HEK293T (cell line): ENCODE results near the gene OSBPL7.

Experiments used
- CTCF ChIA-PET: fragments of 350-600 bp; formaldehyde crosslinking; extraction: SDS; loops from one replicate; lab custom pipeline; 2021; ENCODE audit warnings: antibody characterized with exemption, inconsistent platforms; lab: Yijun Ruan, JAX
- POLR2A ChIA-PET: fragments of 350-600 bp; formaldehyde crosslinking; extraction: SDS; loops from one replicate; lab custom pipeline; 2020; ENCODE audit warnings: antibody characterized with exemption, inconsistent platforms; lab: Yijun Ruan, JAX
- DNase-seq: peaks from one replicate; pipeline ENCODE4 v3.0.0; 2012; ENCODE audit warnings: mixed read lengths; ENCODE audit errors: extremely low spot score
- ARNT ChIP-seq: fragments of 450-650 bp; IDR thresholded peaks from 2 replicates; pipeline ENCODE4 v1.6.1; 2017; ENCODE audit warnings: mild to moderate bottlenecking
- BHLHE40 ChIP-seq: fragments of 450-650 bp; IDR thresholded peaks from 2 replicates; pipeline ENCODE4 v1.6.1; 2016; ENCODE audit warnings: mild to moderate bottlenecking, moderate library complexity, borderline replicate concordance
- CTBP1 ChIP-seq: fragments of 450-650 bp; IDR thresholded peaks from 2 replicates; pipeline ENCODE4 v1.6.1; 2016; ENCODE audit warnings: borderline replicate concordance
- ELF4 ChIP-seq: fragments of 450-650 bp; IDR thresholded peaks from 2 replicates; pipeline ENCODE4 v1.6.1; 2017; ENCODE audit warnings: antibody characterized with exemption
- FOXA1 ChIP-seq: fragments of 450-650 bp; IDR thresholded peaks from 2 replicates; pipeline ENCODE4 v1.6.1; 2016; ENCODE audit warnings: mild to moderate bottlenecking
- FOXK2 ChIP-seq: fragments of 450-650 bp; IDR thresholded peaks from 2 replicates; pipeline ENCODE4 v1.6.1; 2016; ENCODE audit warnings: mild to moderate bottlenecking
- FOXM1 ChIP-seq: fragments of 450-650 bp; IDR thresholded peaks from 2 replicates; pipeline ENCODE4 v1.6.1; 2017; ENCODE audit warnings: mild to moderate bottlenecking, borderline replicate concordance
- HDGF ChIP-seq: fragments of 450-650 bp; IDR thresholded peaks from 2 replicates; pipeline ENCODE4 v1.6.1; 2017; ENCODE audit warnings: antibody characterized with exemption, borderline replicate concordance
- L3MBTL2 ChIP-seq: fragments of 450-650 bp; conservative IDR thresholded peaks from 2 replicates; pipeline ENCODE4 v1.6.1; 2016; ENCODE audit warnings: mild to moderate bottlenecking
- LEF1 ChIP-seq: fragments of 450-650 bp; IDR thresholded peaks from 2 replicates; pipeline ENCODE4 v1.6.1; 2017; ENCODE audit warnings: mild to moderate bottlenecking, borderline replicate concordance
- NFRKB ChIP-seq: fragments of 450-650 bp; IDR thresholded peaks from 2 replicates; pipeline ENCODE4 v1.6.1; 2016; ENCODE audit warnings: mild to moderate bottlenecking, moderate library complexity
- SP1 ChIP-seq: fragments of 450-650 bp; IDR thresholded peaks from 2 replicates; pipeline ENCODE4 v1.6.1; 2017
- SUZ12 ChIP-seq: fragments of 450-650 bp; IDR thresholded peaks from 2 replicates; pipeline ENCODE4 v1.6.1; 2016; ENCODE audit warnings: mild to moderate bottlenecking
- TARDBP ChIP-seq: fragments of 450-650 bp; IDR thresholded peaks from 2 replicates; pipeline ENCODE4 v1.6.1; 2016
- ZNF384 ChIP-seq: fragments of 450-650 bp; IDR thresholded peaks from 2 replicates; pipeline ENCODE4 v1.6.1; 2016
- TF ChIP-seq, protein P1 (sequence below): fragments of 450-650 bp; IDR thresholded peaks from 2 replicates; pipeline ENCODE4 v1.6.1; 2016

Gene OSBPL7

DNA sequence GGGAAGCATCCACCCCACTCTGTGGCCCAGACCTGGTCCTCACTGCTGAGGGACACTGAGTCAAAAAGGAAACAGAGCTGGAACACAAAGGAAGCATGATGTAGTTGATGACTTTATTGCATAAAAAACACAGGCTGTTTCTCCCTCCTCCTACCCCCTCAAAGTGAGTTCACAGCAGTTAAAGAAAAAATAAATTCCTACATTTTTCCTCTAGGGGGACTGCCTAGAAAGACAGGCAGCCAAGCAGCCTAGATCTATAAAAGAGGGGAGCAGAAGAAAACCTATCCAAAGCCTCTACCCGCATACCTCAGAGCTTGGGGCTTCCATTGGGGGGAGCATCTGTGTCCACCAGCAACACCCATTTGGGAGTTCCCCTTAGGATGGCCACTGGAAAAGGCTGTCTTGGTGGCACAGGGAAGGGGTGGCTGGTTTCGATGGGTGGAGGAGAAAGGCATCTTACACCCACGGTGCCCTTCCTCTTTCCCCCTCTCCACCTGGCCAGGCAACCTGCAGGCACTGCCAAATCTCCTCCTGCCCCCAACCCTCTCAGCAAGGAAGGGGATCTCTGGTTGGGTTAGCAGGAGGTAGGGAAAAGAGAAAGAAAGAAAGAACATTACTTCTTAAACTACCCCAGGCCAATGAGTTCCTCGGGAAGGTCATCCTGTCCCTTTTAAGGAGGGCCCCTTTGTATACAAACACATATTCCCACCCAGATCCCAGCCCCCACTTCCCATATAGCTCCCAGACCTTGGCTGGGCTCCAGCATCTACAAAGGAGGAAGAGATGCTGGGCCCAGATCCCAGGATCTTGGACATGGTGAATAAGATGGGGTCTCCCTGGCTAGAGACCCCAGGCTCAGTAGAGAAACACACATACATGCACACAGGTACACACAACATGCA is 23.5 kb upstream of the OSBPL7 start:
- POLR2A ChIA-PET: interaction anchor here (1.5 to 6.4 kb wide), 4 partner anchors 14 to 51 kb away, joined by 5 to 79 read pairs (median 10); partner anchors contain the start of genes LRRC46, MRPL10, OSBPL7 and SP2
- DNase-seq: no peak
- CTCF ChIA-PET: interaction anchor here (0.8 to 11.6 kb wide), 5 partner anchors 10 to 173 kb away, joined by 3 to 355 read pairs (median 6); partner anchors contain the start of gene SP2
- TF ChIP-seq FOXA1 (no peak), SP1 (no peak), HDGF (no peak), BHLHE40 (no peak), CTBP1 (no peak), L3MBTL2 (no peak), ELF4 (no peak), TARDBP (no peak), FOXM1 (no peak), ARNT (no peak), FOXK2 (no peak), LEF1 (no peak)
- TF ChIP-seq, protein P1, sequence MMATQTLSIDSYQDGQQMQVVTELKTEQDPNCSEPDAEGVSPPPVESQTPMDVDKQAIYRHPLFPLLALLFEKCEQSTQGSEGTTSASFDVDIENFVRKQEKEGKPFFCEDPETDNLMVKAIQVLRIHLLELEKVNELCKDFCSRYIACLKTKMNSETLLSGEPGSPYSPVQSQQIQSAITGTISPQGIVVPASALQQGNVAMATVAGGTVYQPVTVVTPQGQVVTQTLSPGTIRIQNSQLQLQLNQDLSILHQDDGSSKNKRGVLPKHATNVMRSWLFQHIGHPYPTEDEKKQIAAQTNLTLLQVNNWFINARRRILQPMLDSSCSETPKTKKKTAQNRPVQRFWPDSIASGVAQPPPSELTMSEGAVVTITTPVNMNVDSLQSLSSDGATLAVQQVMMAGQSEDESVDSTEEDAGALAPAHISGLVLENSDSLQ: no peak

- POLR2A ChIA-PET: interaction anchor here (1.9 to 6.4 kb wide), 2 partner anchors 13 to 49 kb away, joined by 8 to 79 read pairs; partner anchors contain the start of genes LRRC46, MRPL10 and SP2
- CTCF ChIA-PET: interaction anchor here (1.4 to 11.6 kb wide), 5 partner anchors 11 to 168 kb away, joined by 4 to 355 read pairs (median 6); partner anchors contain the start of gene SP2
- TF ChIP-seq ZNF384: no peak
- TF ChIP-seq ARNT: no peak
- no peak for DNase-seq
Observed at GRCh38 chr17:47844227-47844626, 22.6 kb upstream of the OSBPL7 start.

DNA sequence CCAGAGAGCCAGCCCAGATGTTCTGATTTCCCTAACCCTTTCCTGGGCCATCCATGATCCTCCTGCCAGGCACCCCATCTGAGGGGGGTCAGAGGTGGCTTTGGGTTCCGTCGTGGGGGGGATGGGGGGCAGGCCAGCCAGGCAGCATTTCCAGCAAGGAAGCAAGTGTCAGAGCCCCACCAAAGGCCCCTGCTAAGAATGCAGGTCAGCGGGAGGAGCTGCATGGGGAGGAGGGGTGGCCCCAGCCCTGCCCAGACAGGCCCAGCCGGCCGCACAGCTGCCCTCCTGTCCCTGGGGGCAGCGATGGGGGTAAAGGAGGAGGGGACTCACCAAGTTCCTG is 21.8 kb upstream of the OSBPL7 start:
- TF ChIP-seq BHLHE40: no peak
- no peak for TF ChIP-seq SP1
- no peak for TF ChIP-seq NFRKB
- TF ChIP-seq FOXA1: no peak
- no peak for TF ChIP-seq L3MBTL2
- TF ChIP-seq FOXM1: no peak
- TF ChIP-seq SUZ12: no peak
- TF ChIP-seq ZNF384: no peak
- TF ChIP-seq LEF1: no peak
- TF ChIP-seq TARDBP: no peak
- no peak for TF ChIP-seq CTBP1
- POLR2A ChIA-PET: interaction anchor here (0.6 to 6.4 kb wide), 5 partner anchors 12 to 204 kb away, joined by 3 to 79 read pairs (median 7); partner anchors contain the start of genes LRRC46, MRPL10 and SP2
- no peak for DNase-seq
- CTCF ChIA-PET: interaction anchor here (1.0 to 11.6 kb wide), 5 partner anchors 9 to 169 kb away, joined by 3 to 355 read pairs (median 4); partner anchors contain the start of gene SP2

DNA sequence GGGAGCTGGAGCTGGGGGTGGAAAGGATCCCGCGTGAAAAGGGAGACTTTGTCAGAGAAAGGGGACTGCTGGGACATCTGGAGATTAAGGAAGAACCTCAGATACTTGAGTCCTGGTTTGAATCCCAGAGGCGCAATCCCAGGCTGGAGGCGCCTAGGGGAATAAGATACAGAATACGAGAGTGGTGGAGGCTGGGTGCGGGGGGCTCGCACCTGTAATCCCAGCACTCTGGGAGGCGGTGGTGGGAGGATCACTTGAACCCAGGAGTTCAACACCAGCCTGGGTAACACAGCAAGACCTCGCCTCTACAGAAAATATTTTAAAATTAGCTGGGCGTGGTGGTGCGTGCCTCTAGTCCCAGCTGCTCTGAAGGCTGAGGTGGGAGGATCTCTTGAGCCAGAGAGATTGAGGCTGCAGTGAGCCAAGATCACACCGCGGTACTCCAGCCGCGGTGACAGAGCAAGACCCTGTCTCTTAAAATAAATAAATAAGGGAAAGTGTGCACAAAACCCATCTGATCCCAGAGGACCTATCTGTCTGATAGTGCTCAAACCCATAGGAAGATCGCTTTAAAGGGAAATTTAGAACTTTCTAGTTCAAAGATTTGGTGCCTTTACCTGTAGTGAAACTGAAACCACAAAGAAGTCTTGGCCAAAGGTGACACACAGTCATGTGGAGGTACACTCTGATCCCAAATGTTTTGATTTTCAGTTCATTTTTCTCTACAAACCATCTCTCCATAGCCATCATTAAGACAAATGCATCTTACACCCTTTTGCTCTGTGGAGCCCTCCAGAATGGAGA is 20.1 kb upstream of the OSBPL7 start:
- ChIA-PET CTCF (interaction anchor here (0.6 to 11.6 kb wide), 14 partner anchors 10 to 939 kb away, joined by 3 to 355 read pairs (median 3); partner anchors contain the start of genes CDK5RAP3, LRRC46, MRPL10 and OSBPL7), POLR2A (interaction anchor here (0.8 to 6.4 kb wide), 14 partner anchors 9 to 170 kb away, joined by 3 to 79 read pairs (median 4); partner anchors contain the start of genes LRRC46, MRPL10, OSBPL7 and PNPO)
- TF ChIP-seq FOXM1 (no peak), TARDBP (no peak), ELF4 (no peak), SUZ12 (no peak), LEF1 (no peak), CTBP1 (no peak), L3MBTL2 (no peak), FOXA1 (no peak), ARNT (no peak), HDGF (no peak), NFRKB (no peak), ZNF384 (no peak), BHLHE40 (no peak), FOXK2 (no peak), SP1 (no peak)
- TF ChIP-seq, protein P1: no peak
- DNase-seq: no peak

- DNase-seq: peak; percentile 90
- ChIA-PET CTCF (interaction anchor here (0.6 to 11.6 kb wide), 14 partner anchors 9 to 940 kb away, joined by 3 to 355 read pairs (median 3); partner anchors contain the start of genes LRRC46, MRPL10, OSBPL7 and SP2), POLR2A (interaction anchor here (0.6 to 6.4 kb wide), 15 partner anchors 10 to 262 kb away, joined by 3 to 79 read pairs (median 4); partner anchors contain the start of genes LRRC46, MRPL10, OSBPL7 and PNPO)
- TF ChIP-seq FOXA1: no peak
- no peak for TF ChIP-seq LEF1
- TF ChIP-seq L3MBTL2: peak; percentile 42
- peak; percentile 36; the same call in 1 of the 2 replicates for TF ChIP-seq TARDBP
- no peak for TF ChIP-seq NFRKB
Observed at GRCh38 chr17:47840742-47841487, 19.3 kb upstream of the OSBPL7 start, which contains the start of gene SCRN2. Gene SCRN2 (minus strand): TSS chr17:47841273. CDS start chr17:47840843, 430 bp downstream.
